IgD-negative memory B cell (primary cell): ENCODE measurements around the gene CHCHD3. TPM values are rescaled to one million over a fixed set of nuclear protein-coding genes. Genes with fewer than 3 reads are reported as not detected.
"Not testable (repeated sequence)": the region's sequence is repeated elsewhere in the genome, so short reads cannot be mapped to it uniquely, and the experiment has no call there.

Experiments
- H3K27ac Mint-ChIP-seq, 3 donors: one replicate each; pipeline ENCODE4 v1.8.0; 2020 to 2022; ENCODE audit warnings: mild to moderate bottlenecking in 3 of 3, mixed read lengths in 3 of 3, moderate library complexity in 1 of 3
- H3K27me3 Mint-ChIP-seq: one replicate; pipeline ENCODE4 v1.8.0; 2021; ENCODE audit warnings: mixed read lengths
- H3K36me3 Mint-ChIP-seq: one replicate; pipeline ENCODE4 v1.8.0; 2020; ENCODE audit warnings: mild to moderate bottlenecking, mixed read lengths
- H3K4me1 Mint-ChIP-seq, 3 donors: one replicate each; pipeline ENCODE4 v1.8.0; 2020 to 2022; ENCODE audit warnings: mixed read lengths in 3 of 3, mild to moderate bottlenecking in 1 of 3
- H3K4me3 Mint-ChIP-seq, 4 donors: one replicate each; pipeline ENCODE4 v1.8.0; 2020 to 2022; ENCODE audit warnings: mild to moderate bottlenecking in 4 of 4, mixed read lengths in 4 of 4, moderate library complexity in 3 of 4
- H3K9me3 Mint-ChIP-seq, 3 donors: one replicate each; pipeline ENCODE4 v1.8.0; 2020 to 2021; ENCODE audit warnings: mixed read lengths in 3 of 3, mild to moderate bottlenecking in 1 of 3
- polyA plus RNA-seq: library from polyadenylated mRNA; unstranded; fragments of 300-500 nt; fragmentation: Illumina TruSeq; gene quantifications from one replicate; pipeline ENCODE4 v1.2.3, GENCODE V29; 2021

CHCHD3 gene
- polyA plus RNA-seq, 1 donor from 2014 or later: 62.7 TPM

DNA sequence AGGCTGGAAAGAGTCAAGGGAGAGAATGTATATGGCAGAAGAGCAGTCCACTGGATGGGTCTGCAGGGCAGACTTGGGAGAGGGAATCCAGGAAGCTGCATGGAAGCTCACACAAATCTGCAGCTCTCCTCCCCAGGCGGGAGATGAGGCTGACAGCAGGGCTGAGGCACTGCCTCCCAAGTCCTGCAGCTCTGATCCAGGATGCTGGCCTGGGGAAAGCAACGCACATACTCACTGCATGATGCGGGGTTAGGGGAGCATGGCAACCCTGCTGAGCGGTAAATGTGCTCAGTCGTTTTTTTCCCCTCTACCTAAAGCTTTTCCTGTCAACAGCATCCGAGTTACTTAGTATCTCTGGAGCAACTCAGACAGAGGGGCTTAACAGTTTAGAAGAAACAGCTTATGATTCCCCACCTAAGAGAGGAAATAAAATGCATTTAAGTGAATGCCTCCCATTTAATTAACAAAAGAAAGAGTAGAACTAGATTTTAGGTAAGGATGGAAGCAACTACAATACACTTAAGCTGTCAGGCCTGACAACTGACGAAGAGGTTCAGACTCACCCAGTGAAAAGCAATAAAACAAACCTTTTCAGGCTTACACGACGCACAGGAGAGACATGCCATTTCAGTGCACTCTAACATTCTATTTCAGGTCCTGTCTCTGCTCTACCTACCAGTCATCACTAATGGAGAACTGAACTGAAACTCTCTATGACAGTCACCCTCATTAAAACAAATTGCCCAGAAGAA lies 37.0 kb downstream of the CHCHD3 start:
- peaks cover 0 to 5% (median 0%) of the 10 kb centered on the region in 3 donors for H3K4me1 Mint-ChIP-seq
- no peaks in the 10 kb centered on the region for H3K27me3 Mint-ChIP-seq
- H3K4me3 Mint-ChIP-seq: no peak overlapping the region
- H3K36me3 Mint-ChIP-seq: peaks cover 2% of the 10 kb centered on the region
- H3K9me3 Mint-ChIP-seq: no peaks in the 10 kb centered on the region
- H3K27ac Mint-ChIP-seq: no peak overlapping the region

DNA sequence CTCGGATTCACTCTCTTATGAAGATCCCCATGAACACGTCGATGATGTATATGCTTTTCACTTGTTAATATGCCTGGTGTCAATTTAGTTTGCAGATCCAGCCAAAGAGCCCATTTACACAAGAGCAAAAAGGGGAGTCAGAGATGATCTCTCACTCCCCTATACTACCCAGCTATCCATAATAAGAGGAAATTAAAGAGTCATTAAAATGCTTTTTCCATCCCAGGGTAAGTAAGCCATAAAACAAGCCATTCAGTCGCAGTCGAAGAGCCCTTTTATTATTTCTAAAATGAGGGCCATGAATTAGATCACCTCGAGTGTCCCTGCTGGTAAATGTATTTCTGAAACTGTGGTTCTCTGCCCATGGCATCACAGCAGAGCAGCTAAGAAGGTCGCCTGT lies 41.2 kb downstream of the CHCHD3 start:
- Mint-ChIP-seq H3K9me3 (no peaks in the 10 kb centered on the region), H3K27ac (no peak overlapping the region), H3K4me3 (no peak overlapping the region), H3K36me3 (peaks cover 2% of the 10 kb centered on the region), H3K27me3 (no peaks in the 10 kb centered on the region), H3K4me1 (peaks cover under 1 to 3% (median 1%) of the 10 kb centered on the region in 3 donors)

DNA sequence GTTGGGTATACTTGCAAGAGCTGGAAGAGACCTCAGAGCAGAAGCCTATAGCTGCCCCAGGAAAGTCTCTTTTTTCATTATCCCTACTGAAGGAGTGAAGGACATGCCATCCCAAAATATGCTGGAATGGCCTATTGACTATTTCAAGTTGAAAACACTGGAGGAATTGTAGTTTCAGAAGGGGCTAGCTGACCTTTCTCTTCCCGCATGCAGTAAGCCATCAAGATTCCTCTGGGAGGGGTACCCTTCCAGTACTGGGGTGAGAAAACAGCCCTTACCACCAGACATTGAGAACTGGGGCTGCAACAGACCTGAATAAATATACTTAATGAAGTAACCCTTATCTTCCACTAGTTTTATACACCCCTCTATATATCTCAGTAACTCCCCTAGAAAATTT lies 41.7 kb downstream of the CHCHD3 start:
- Mint-ChIP-seq H3K9me3 (no peaks in the 10 kb centered on the region), H3K4me1 (peaks cover 5 to 8% (median 6%) of the 10 kb centered on the region in 3 donors)

DNA sequence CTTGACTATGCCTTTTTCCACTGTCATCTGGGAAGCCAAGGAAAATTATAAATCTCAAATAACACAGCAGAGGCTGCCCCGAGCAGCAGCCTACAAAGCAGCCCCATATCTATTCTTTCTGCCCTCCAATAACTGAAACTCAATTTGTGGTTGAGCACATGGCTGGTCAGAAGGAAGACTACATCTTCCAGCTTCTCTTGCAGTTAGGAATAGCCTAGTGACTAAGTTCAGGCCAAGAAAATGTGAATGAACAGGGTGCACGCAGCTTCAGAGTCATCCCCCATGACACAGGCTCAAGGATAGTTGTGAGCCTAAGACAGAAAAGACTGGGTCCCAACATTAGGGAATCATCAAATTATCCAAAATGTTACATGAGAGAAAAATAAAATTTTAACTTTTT lies 42.3 kb downstream of the CHCHD3 start:
- Mint-ChIP-seq H3K36me3 (peaks cover 2% of the 10 kb centered on the region), H3K4me1 (peaks cover 8 to 10% (median 9%) of the 10 kb centered on the region in 3 donors), H3K4me3 (no peak overlapping the region), H3K27ac (no peak overlapping the region), H3K9me3 (no peaks in the 10 kb centered on the region), H3K27me3 (no peaks in the 10 kb centered on the region)

More for the DNA sequence above, 41.7 kb downstream of the CHCHD3 start:
- Mint-ChIP-seq H3K4me3 (no peak overlapping the region), H3K36me3 (peaks cover 2% of the 10 kb centered on the region), H3K27me3 (no peaks in the 10 kb centered on the region), H3K27ac (no peak overlapping the region)

DNA sequence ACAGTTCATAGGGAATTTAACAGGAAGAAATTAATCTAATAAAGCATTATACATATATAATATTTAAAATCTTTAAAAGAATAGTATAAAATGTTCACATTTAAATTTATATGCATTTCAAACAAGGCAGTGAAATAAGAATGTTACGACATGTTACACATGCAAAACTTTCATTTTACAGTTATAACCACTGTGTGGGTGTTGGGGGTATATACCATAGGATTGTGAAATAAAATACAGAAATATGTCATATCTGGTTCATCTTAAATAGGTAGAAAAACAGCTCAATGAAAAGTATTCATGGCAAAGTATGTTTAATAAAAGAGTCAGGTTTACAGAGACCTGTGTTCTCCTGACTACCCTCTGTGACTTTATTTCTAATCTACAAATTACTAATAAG lies 45.6 kb downstream of the CHCHD3 start:
- H3K4me3 Mint-ChIP-seq: no peak overlapping the region
- H3K27ac Mint-ChIP-seq: peak overlapping the region in 1 of 3 donors; percentile 96
- H3K27me3 Mint-ChIP-seq: no peaks in the 10 kb centered on the region

DNA sequence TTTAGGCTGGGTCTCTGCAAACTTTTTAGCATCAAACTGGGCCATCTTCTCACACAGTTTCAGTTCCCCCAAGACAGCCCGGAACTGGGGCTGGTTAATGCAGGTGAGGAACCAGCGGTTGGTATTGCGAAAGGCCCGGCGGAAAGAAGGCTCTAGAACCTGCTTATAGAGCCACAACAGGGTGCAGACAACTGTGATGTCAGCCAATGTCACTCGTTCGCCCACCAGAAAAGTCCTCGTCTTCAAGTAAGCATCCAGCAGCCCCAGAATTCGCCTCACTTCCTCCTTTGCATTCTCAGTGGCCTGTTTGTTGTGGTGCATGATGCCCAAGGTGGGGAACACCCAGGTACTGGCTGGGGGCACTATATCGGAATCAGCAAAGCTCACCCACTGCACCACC lies 46.6 kb downstream of the CHCHD3 start:
- not testable (repeated sequence) for H3K27me3 Mint-ChIP-seq, H3K9me3 Mint-ChIP-seq, H3K36me3 Mint-ChIP-seq
- Mint-ChIP-seq H3K27ac (peak overlapping the region; percentile 68 to 96 (median 89)), H3K4me3 (peak overlapping the region; percentile 14 to 93 (median 64)), H3K4me1 (peaks cover 8 to 12% (median 10%) of the 10 kb centered on the region in 3 donors)

More for the DNA sequence above, 45.6 kb downstream of the CHCHD3 start:
- H3K9me3 Mint-ChIP-seq: no peaks in the 10 kb centered on the region
- H3K4me1 Mint-ChIP-seq: peaks cover 8 to 12% (median 10%) of the 10 kb centered on the region in 3 donors
- H3K36me3 Mint-ChIP-seq: peaks cover 2% of the 10 kb centered on the region

DNA sequence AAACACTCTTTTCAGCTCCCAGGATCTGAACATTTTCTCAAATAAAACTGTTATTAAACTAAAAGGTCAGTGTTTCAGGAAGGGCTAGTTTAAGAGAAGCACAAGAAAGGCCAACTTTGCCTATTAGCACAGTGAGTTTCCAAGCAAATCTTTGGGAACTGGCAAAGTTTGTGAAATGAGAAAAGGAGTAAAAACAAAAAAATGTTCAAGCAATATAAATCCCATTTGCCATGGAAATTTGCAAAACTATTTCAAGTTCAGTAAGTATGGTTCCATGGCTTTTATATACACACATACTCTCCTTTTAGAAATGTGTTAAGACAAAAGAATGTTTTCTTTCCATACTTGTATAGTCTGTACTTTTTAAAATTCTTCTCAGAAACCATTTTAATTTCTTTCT lies 51.5 kb downstream of the CHCHD3 start:
- H3K27ac Mint-ChIP-seq: no peak overlapping the region
- H3K36me3 Mint-ChIP-seq: peaks cover 6% of the 10 kb centered on the region
- H3K27me3 Mint-ChIP-seq: no peaks in the 10 kb centered on the region
- H3K9me3 Mint-ChIP-seq: peaks cover 0 to 3% (median 1%) of the 10 kb centered on the region in 3 donors
- peaks cover 11 to 13% (median 12%) of the 10 kb centered on the region in 3 donors for H3K4me1 Mint-ChIP-seq
- H3K4me3 Mint-ChIP-seq: no peak overlapping the region

DNA sequence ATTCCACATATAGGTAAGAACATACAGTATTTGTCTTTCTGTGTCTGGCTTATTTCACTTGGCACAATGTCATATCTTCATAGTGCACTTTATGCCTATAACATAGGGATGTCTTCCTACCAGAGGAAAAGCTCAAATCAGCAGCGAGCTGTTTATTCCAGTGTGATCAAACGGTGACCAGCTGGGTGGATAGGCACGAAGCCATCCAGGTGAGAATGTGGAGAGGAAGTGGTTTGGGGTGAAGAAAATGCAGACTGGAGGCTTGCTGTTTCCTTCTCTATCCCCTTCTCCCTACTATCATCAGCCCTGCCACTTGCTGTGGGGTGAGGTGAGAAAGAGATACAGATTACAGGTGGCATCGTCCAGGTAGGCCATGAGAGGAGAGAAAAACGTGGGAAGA lies 52.4 kb downstream of the CHCHD3 start:
- Mint-ChIP-seq H3K27me3 (no peaks in the 10 kb centered on the region), H3K27ac (no peak overlapping the region), H3K36me3 (peaks cover 4% of the 10 kb centered on the region), H3K4me1 (peaks cover 8% of the 10 kb centered on the region in 3 donors), H3K9me3 (peaks cover 0 to 3% (median 1%) of the 10 kb centered on the region in 3 donors), H3K4me3 (peak overlapping the region in 1 of 4 donors; percentile 18)

DNA sequence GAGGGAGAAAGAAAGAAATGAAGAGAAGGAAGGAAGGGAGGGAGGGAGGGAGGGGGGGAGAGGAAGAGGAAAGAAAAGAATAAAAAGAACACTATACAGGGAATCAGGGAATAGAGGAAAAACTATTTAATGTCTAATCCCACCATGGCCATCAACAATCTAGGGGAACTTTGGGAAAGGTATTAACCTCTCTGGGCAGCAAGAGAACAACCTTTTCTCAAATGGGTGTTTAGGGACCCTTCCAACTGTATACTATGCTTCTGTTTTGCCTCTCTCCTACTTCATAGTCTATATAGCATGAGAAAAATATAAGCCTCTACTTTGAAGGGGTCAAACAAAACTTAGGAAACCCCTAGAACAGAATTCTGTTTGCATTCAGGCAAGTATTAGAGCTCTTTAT lies 54.5 kb downstream of the CHCHD3 start:
- peaks cover 5 to 8% (median 8%) of the 10 kb centered on the region in 3 donors for H3K4me1 Mint-ChIP-seq
- H3K36me3 Mint-ChIP-seq: peaks cover 8% of the 10 kb centered on the region
- H3K9me3 Mint-ChIP-seq: peaks cover 0 to 3% (median 1%) of the 10 kb centered on the region in 3 donors
- H3K27me3 Mint-ChIP-seq: no peaks in the 10 kb centered on the region
- H3K4me3 Mint-ChIP-seq: no peak overlapping the region
- H3K27ac Mint-ChIP-seq: no peak overlapping the region

DNA sequence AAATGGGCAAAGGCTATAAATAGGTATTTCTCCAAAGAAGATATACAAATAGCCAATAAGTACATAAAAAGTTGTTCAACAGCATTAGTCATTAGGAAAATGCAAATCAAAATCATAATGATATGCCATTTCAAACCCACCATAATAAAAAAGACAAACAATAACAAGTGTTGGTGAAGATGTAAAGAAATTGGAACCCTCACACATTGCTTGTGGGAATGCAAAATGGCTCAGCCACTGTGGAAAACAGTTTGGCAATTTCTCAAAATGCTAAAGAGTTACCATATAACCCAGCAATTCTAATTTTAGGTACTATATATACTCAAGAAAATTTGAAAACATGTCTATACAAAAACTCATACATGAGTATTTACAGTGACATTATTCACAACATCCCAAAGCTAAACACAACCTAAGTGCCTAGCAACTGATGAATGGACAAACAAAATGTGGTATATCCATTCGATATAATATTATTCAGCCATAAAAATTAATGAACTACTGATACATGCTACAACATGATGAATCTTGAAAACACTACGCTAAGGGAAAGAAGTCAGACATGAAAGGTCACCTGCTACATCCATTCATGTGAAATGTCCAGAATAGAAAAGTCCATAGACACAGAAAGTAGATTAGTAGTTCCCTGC lies 55.6 kb downstream of the CHCHD3 start:
- H3K9me3 Mint-ChIP-seq: peaks cover 0 to 3% (median 1%) of the 10 kb centered on the region in 3 donors
- no peaks in the 10 kb centered on the region for H3K27me3 Mint-ChIP-seq
- H3K27ac Mint-ChIP-seq: no peak overlapping the region
- peaks cover 11% of the 10 kb centered on the region for H3K36me3 Mint-ChIP-seq
- no peak overlapping the region for H3K4me3 Mint-ChIP-seq
- H3K4me1 Mint-ChIP-seq: peaks cover 5 to 8% (median 8%) of the 10 kb centered on the region in 3 donors

DNA sequence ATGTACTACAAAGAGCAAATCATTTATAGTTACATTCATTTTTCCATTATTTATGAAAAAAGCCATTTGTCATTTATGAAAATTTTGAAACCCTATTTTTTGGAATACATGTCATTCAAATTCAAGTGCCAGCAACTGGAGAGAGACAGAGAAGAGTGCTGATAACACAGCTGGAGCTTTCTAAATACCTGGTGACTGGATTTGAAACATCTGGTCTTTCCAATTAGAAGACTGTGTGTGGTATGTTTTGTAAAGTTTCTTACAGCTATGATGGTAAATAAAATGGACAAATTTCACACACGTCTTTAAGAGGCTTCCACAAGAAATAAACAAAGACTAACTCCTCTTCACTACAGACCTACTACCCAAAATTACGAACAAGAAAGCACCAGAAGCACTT lies 56.8 kb downstream of the CHCHD3 start:
- Mint-ChIP-seq H3K27ac (no peak overlapping the region), H3K27me3 (no peaks in the 10 kb centered on the region)

DNA sequence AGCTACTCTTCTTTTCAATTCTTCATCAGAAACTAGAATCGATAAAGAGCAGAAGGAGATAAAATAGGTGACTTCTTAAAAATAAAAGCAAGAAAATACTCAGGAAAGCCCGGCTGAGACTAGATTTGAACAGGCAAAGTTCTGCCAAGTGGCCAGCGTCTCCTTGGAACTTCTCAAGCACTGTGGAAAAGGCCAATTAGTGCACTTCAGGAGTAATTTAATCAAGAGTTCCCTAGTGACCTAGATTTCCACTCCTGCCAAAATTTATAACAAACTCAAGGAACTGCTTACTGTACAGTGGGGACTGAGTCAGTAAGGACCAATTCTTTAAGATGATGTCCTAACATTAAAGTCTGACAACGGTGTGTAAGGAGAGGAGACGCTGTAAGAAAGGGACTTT lies 57.3 kb downstream of the CHCHD3 start:
- Mint-ChIP-seq H3K4me1 (peaks cover 4% of the 10 kb centered on the region in 3 donors), H3K27ac (no peak overlapping the region)

More for the DNA sequence above, 56.8 kb downstream of the CHCHD3 start:
- Mint-ChIP-seq H3K9me3 (peaks cover 0 to 3% (median 1%) of the 10 kb centered on the region in 3 donors), H3K36me3 (peaks cover 11% of the 10 kb centered on the region), H3K4me1 (peaks cover 5 to 8% (median 8%) of the 10 kb centered on the region in 3 donors), H3K4me3 (no peak overlapping the region)

DNA sequence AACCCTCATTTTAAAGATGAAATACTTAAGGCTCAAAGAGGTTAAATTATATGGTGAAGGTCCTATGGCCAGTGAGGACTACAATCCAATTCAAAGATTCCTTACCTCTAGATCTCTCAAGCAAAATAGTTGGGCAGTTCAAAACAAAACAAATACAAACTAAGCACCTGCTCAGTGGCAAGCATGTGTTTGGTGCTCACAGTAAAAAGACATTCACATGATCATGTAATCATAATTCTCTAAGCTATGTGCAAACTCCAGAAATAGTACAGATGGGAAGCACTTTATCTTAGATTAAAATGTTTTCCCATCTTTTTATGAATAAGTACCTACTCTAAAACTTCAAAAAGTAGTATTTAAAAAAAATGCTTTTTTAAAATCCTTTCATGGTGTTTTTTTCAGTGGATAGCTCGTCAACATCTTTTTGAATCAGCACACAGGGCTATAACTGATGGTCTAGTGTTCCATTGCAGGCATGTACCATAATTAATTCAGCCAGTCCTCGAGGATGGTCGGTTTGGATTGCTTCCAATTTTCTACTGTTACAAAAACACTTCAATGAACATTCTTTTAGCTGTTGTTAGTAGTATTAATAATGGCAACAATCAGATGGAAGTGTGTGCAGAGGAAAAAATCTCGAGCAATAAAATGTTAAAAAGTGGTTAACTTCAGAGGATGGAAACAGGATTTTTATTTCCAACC lies 58.4 kb downstream of the CHCHD3 start:
- H3K9me3 Mint-ChIP-seq: peaks cover 0 to 3% (median 1%) of the 10 kb centered on the region in 3 donors
- H3K4me3 Mint-ChIP-seq: no peak overlapping the region
- H3K27ac Mint-ChIP-seq: no peak overlapping the region
- H3K4me1 Mint-ChIP-seq: peaks cover 0 to 3% (median 0%) of the 10 kb centered on the region in 3 donors
- H3K36me3 Mint-ChIP-seq: peaks cover 11% of the 10 kb centered on the region
- H3K27me3 Mint-ChIP-seq: no peaks in the 10 kb centered on the region

More for the DNA sequence above, 57.3 kb downstream of the CHCHD3 start:
- Mint-ChIP-seq H3K4me3 (no peak overlapping the region), H3K27me3 (no peaks in the 10 kb centered on the region), H3K36me3 (peaks cover 11% of the 10 kb centered on the region), H3K9me3 (peaks cover 0 to 3% (median 1%) of the 10 kb centered on the region in 3 donors)

DNA sequence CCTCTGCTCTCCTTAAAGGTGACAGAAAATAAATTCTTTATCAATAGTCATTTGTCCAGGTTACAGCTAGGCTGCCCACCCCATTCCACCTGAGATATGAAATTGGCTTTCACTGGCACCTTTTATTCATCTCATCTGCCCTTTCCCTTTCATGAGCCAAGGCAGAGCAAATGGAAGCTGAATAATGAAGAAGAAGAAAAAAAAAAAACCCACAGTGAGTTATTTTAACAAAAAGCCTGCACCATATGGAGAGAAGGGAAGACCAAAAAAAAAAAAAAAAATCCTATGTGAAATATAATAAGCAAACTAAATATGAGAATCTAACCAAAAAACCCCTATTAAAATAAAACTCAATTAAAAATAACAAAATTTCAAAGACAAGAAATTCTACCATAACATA lies 59.2 kb downstream of the CHCHD3 start:
- Mint-ChIP-seq H3K4me3 (peak overlapping the region in 1 of 4 donors; percentile 28), H3K27me3 (no peaks in the 10 kb centered on the region), H3K36me3 (peaks cover 11% of the 10 kb centered on the region), H3K9me3 (peaks cover 0 to 3% (median 1%) of the 10 kb centered on the region in 3 donors), H3K27ac (no peak overlapping the region), H3K4me1 (peaks cover 0 to 3% (median 0%) of the 10 kb centered on the region in 3 donors)

DNA sequence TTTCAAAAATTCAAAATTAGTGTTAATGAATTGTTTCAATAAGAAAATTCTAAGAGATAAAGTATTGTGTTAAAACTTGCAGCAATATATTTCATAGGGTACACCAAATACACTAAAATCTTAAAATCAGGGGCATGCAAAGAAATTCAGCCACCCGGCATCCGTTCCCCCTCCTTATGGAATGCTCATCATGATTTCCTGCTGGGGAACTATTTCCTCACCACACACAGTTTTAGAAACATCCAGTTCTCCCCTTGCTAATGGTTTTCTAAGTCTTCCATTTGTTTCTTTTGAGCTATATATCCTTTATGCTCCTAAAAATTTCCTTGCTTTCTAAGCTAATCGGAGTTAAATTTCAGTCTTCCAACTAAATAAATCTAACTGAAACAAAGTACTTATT lies 60.7 kb downstream of the CHCHD3 start:
- Mint-ChIP-seq H3K4me3 (no peak overlapping the region), H3K9me3 (no peaks in the 10 kb centered on the region), H3K27me3 (no peaks in the 10 kb centered on the region), H3K4me1 (peaks cover 0 to 4% (median 3%) of the 10 kb centered on the region in 3 donors), H3K36me3 (peaks cover 9% of the 10 kb centered on the region), H3K27ac (no peak overlapping the region)
